CD14-positive monocyte (primary cell): ENCODE measurements around the gene NFKB1. TPM values are rescaled to one million over a fixed set of nuclear protein-coding genes. Genes with fewer than 3 reads are reported as not detected.
A peak's percentile ranks its signal among the peaks of the same experiment; 100 is the strongest.

ENCODE experiments used
- DNase-seq, 3 donors: peaks; one replicate each; pipeline ENCODE4 v3.0.0-alpha.2; 2011 to 2022
- H2AFZ ChIP-seq: 2 replicates; pipeline ENCODE4 v1.6.0; 2012; ENCODE audit warnings: mild to moderate bottlenecking, low read depth, low read length, inconsistent platforms; ENCODE audit not compliant: insufficient read depth, poor library complexity, severe bottlenecking
- H3K27ac ChIP-seq, 2 donors: 1 replicate in 1 of 2; 2 replicates in 1 of 2; pipeline ENCODE4 v1.5.1; 2012 to 2013; ENCODE audit warnings: low read length in 2 of 2, control low read depth in 1 of 2, inconsistent platforms in 1 of 2, low read depth in 1 of 2, mild to moderate bottlenecking in 1 of 2
- H3K27me3 ChIP-seq, 2 donors: one replicate each; pipeline versions ENCODE4 v1.6.0 to v1.6.1; 2011 to 2013; ENCODE audit warnings: low read length in 2 of 2; ENCODE audit not compliant: control insufficient read depth in 2 of 2, insufficient read depth in 2 of 2
- H3K36me3 ChIP-seq, 2 donors: replicated peaks in 1 of 2; 1 replicate in 1 of 2; 2 replicates in 1 of 2; pipeline versions ENCODE4 v1.5.1 to v1.6.1; 2012 to 2013; ENCODE audit warnings: low read length in 2 of 2, control low read depth in 1 of 2, inconsistent platforms in 1 of 2, mild to moderate bottlenecking in 1 of 2; ENCODE audit not compliant: insufficient read depth in 2 of 2, control insufficient read depth in 1 of 2
- H3K4me1 ChIP-seq, 2 donors: 1 replicate in 1 of 2; 2 replicates in 1 of 2; pipeline versions ENCODE4 v1.5.1 to v1.6.1; 2012 to 2013; ENCODE audit warnings: low read length in 2 of 2, control low read depth in 1 of 2, inconsistent platforms in 1 of 2, mild to moderate bottlenecking in 1 of 2, moderate library complexity in 1 of 2; ENCODE audit not compliant: insufficient read depth in 2 of 2, control insufficient read depth in 1 of 2
- H3K4me2 ChIP-seq: replicated peaks from 2 replicates; pipeline ENCODE3; 2012; ENCODE audit warnings: low read length, moderate library complexity, mild to moderate bottlenecking; ENCODE audit not compliant: poor library complexity, severe bottlenecking; ENCODE audit errors: extremely low read depth
- H3K4me3 ChIP-seq, 3 experiments: fragments of 200-600 bp in 1 of 3; sonication (generic) in 1 of 3; replicated peaks in 1 of 3; 1 replicate in 2 of 3; 2 replicates in 1 of 3; pipeline ENCODE4 v1.5.1; 2011 to 2013; ENCODE audit warnings: low read length in 3 of 3, mild to moderate bottlenecking in 3 of 3, control low read depth in 2 of 3, low read depth in 2 of 3, inconsistent platforms in 1 of 3, moderate library complexity in 1 of 3
- H3K79me2 ChIP-seq: 2 replicates; pipeline ENCODE4 v1.6.0; 2012; ENCODE audit warnings: mild to moderate bottlenecking, control low read depth, inconsistent platforms, low read length, moderate library complexity; ENCODE audit not compliant: insufficient read depth
- H3K9ac ChIP-seq: 2 replicates; pipeline ENCODE4 v1.6.0; 2017; ENCODE audit warnings: low read length, mild to moderate bottlenecking; ENCODE audit not compliant: insufficient read depth, poor library complexity, severe bottlenecking
- H3K9me3 ChIP-seq, 2 donors: replicated peaks in 1 of 2; 1 replicate in 1 of 2; 2 replicates in 1 of 2; pipeline versions ENCODE4 v1.5.1 to v1.6.1; 2012 to 2013; ENCODE audit warnings: low read length in 2 of 2, control low read depth in 1 of 2; ENCODE audit not compliant: control insufficient read depth in 1 of 2, insufficient read depth in 1 of 2
- H4K20me1 ChIP-seq: 2 replicates; pipeline ENCODE4 v1.6.0; 2012; ENCODE audit warnings: mild to moderate bottlenecking, low read length, control low read depth, moderate library complexity; ENCODE audit not compliant: insufficient read depth
- H3K27ac Mint-ChIP-seq, 7 donors: one replicate each; pipeline ENCODE4 v1.8.0; 2020; ENCODE audit warnings: mild to moderate bottlenecking in 7 of 7, mixed read lengths in 7 of 7, moderate library complexity in 6 of 7, inconsistent platforms in 2 of 7
- H3K27me3 Mint-ChIP-seq, 3 donors: one replicate each; pipeline ENCODE4 v1.8.0; 2021 to 2022; ENCODE audit warnings: low read depth in 3 of 3, mild to moderate bottlenecking in 3 of 3, mixed read lengths in 3 of 3, moderate library complexity in 3 of 3, inconsistent platforms in 1 of 3
- H3K36me3 Mint-ChIP-seq, 2 donors: one replicate each; pipeline ENCODE4 v1.8.0; 2020; ENCODE audit warnings: mixed read lengths in 2 of 2, inconsistent platforms in 1 of 2, mild to moderate bottlenecking in 1 of 2
- H3K4me1 Mint-ChIP-seq: one replicate; pipeline ENCODE4 v1.8.0; 2020; ENCODE audit warnings: mild to moderate bottlenecking, mixed read lengths
- H3K4me3 Mint-ChIP-seq, 2 donors: one replicate each; pipeline ENCODE4 v1.8.0; 2020; ENCODE audit warnings: mild to moderate bottlenecking in 2 of 2, mixed read lengths in 2 of 2, moderate library complexity in 1 of 2
- H3K9me3 Mint-ChIP-seq, 7 donors: one replicate each; pipeline ENCODE4 v1.8.0; 2020 to 2022; ENCODE audit warnings: mixed read lengths in 7 of 7, mild to moderate bottlenecking in 6 of 7, moderate library complexity in 6 of 7, inconsistent platforms in 2 of 7
- WGBS: methylation state at CpG from one replicate; pipeline ENCODE4 v1.1.5; 2013; ENCODE audit warnings: missing lambda C conversion rate; ENCODE audit not compliant: insufficient coverage; 5-methylcytosine and 5-hydroxymethylcytosine counted together
- intact Hi-C, 2 donors: fragments of 100-400 bp; cut with micrococcal nuclease; formaldehyde crosslinking; loops; one replicate each; pipeline versions ENCODE4 v1.15.0 to v1.15.1; 2023
- polyA plus RNA-seq, 3 donors: library from polyadenylated mRNA; depleted of rRNA in 1 of 3; unstranded in 2 of 3; stranded (reverse) in 1 of 3; fragments of 300-500 nt in 2 of 3; fragments of >200 nt in 1 of 3; fragmentation: Illumina TruSeq in 2 of 3; gene quantifications; 1 replicate in 2 of 3; 2 replicates in 1 of 3; pipeline ENCODE4 v1.2.3, GENCODE V29; 2012 to 2021
- TF ChIP-seq, protein P1 (sequence below): fragments of 200-600 bp; IDR thresholded peaks from one replicate; pipeline ENCODE4 v1.8.0; 2022; ENCODE audit warnings: antibody characterized with exemption, mild to moderate bottlenecking

NFKB1 gene
- polyA plus RNA-seq, 3 donors: 9.0 to 34.4 (median 17.8) TPM

DNA sequence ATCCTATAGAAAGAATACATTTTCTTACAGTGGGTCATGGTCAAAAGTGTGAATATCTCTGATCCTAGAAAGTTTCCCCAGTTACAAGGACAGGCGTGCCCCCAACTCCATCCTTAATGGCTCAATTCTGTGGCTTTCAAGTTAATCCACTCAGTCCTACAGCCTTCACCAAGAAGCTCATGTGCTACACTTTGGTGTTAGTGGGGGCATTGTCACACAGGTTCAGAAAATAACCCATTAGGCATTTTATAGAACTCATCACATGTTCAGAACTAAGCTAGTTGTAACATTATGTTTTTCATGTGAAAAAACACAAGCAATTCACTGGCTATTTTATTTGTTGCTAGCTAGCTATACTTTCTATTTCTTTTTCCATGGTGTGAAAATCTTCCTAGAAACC, 20.4 kb downstream of the NFKB1 start:
- intact Hi-C loops: no loop called here
- Mint-ChIP-seq H3K36me3 (peaks cover 10% of the 10 kb centered on the region in 2 donors), H3K4me3 (no peak overlapping the region), H3K9me3 (peaks cover 0 to 1% (median 0%) of the 10 kb centered on the region in 7 donors), H3K4me1 (peaks cover 40% of the 10 kb centered on the region), H3K27me3 (no peaks in the 10 kb centered on the region), H3K27ac (peak overlapping the region in 4 of 7 donors; percentile 45 to 64 (median 54))
- Histone ChIP-seq H3K36me3 (peaks cover 0 to 6% of the 10 kb centered on the region in 2 donors), H3K4me3 (no peak overlapping the region), H3K27me3 (no peaks in the 10 kb centered on the region), H3K4me1 (peaks cover 11 to 18% of the 10 kb centered on the region in 2 donors), H3K9me3 (no peaks in the 10 kb centered on the region), H2AFZ (no peak overlapping the region), H3K9ac (no peak overlapping the region), H3K4me2 (no peak overlapping the region), H4K20me1 (peaks cover 99% of the 10 kb centered on the region), H3K27ac (no peak overlapping the region), H3K79me2 (peaks cover 97% of the 10 kb centered on the region)
- TF ChIP-seq, protein P1, sequence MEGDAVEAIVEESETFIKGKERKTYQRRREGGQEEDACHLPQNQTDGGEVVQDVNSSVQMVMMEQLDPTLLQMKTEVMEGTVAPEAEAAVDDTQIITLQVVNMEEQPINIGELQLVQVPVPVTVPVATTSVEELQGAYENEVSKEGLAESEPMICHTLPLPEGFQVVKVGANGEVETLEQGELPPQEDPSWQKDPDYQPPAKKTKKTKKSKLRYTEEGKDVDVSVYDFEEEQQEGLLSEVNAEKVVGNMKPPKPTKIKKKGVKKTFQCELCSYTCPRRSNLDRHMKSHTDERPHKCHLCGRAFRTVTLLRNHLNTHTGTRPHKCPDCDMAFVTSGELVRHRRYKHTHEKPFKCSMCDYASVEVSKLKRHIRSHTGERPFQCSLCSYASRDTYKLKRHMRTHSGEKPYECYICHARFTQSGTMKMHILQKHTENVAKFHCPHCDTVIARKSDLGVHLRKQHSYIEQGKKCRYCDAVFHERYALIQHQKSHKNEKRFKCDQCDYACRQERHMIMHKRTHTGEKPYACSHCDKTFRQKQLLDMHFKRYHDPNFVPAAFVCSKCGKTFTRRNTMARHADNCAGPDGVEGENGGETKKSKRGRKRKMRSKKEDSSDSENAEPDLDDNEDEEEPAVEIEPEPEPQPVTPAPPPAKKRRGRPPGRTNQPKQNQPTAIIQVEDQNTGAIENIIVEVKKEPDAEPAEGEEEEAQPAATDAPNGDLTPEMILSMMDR: no peak
- no peak for DNase-seq
- no CpG with 5 or more reads among the region's 1 CpG for WGBS

GRCh38 chr4:102522031-102522440, 20.9 kb downstream of the NFKB1 start:
- WGBS: no CpG with 5 or more reads among the region's 3 CpGs

More at GRCh38 chr4:102522031-102522440, 20.9 kb downstream of the NFKB1 start:
- H3K27ac ChIP-seq: no peak overlapping the region
- intact Hi-C loops: no loop called here
- H3K4me2 ChIP-seq: no peak overlapping the region
- DNase-seq: peak in 2 of 3 donors; percentile 26 to 68
- H3K9ac ChIP-seq: no peak overlapping the region
- peak overlapping the region in 4 of 7 donors; percentile 30 to 64 (median 46) for H3K27ac Mint-ChIP-seq
- peaks cover 11 to 18% of the 10 kb centered on the region in 2 donors for H3K4me1 ChIP-seq
- H3K36me3 Mint-ChIP-seq: peaks cover 9 to 12% of the 10 kb centered on the region in 2 donors
- TF ChIP-seq, protein P1: no peak
- no peak overlapping the region for H3K4me3 ChIP-seq
- peaks cover 38% of the 10 kb centered on the region for H3K4me1 Mint-ChIP-seq
- H3K9me3 ChIP-seq: no peaks in the 10 kb centered on the region
- peaks cover 99% of the 10 kb centered on the region for H4K20me1 ChIP-seq
- H3K27me3 Mint-ChIP-seq: no peaks in the 10 kb centered on the region
- H3K79me2 ChIP-seq: peaks cover 96% of the 10 kb centered on the region
- H2AFZ ChIP-seq: no peak overlapping the region
- H3K4me3 Mint-ChIP-seq: no peak overlapping the region
- H3K27me3 ChIP-seq: no peaks in the 10 kb centered on the region
- peaks cover 0 to 9% of the 10 kb centered on the region in 2 donors for H3K36me3 ChIP-seq
- no peaks in the 10 kb centered on the region for H3K9me3 Mint-ChIP-seq
